HG02973 (cell line): ENCODE measurements around the gene CCDC57.
"Not testable (repeated sequence)": the region's sequence is repeated elsewhere in the genome, so short reads cannot be mapped to it uniquely, and the experiment has no call there.

Source experiments
- ATAC-seq: cut with Tn5 transposase; IDR thresholded peaks from one replicate; pipeline ENCODE4 v1.9.1; 2021; ENCODE audit warnings: moderate library complexity; ENCODE audit not compliant: unreplicated experiment

Gene CCDC57

DNA sequence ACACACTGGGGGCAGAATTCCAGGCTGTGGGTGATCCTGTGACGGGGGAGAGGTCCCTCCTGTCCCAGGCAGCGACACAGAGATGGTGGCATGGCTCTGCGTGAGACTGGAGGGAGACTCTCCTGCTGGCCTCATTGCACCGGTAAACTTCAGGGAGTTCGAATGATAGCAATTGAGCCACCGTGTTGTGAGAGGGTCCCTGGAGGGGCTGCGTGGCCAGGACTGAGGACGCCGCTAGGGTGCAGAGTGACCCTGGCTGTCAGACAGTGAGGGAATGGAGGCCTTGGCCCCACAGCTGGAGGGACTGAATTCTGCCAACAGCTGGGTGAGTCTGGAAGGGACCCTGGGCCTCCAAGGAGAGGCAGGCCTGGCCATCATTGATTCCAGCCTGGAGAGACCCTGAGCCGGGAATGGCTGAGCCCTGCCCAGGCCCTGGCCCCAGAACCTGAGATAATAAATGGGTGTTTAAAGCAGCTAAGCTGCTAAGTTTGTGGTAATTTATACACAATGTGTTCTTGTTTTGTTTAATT lies 32.6 kb downstream of the CCDC57 start:
- no peak for ATAC-seq

DNA sequence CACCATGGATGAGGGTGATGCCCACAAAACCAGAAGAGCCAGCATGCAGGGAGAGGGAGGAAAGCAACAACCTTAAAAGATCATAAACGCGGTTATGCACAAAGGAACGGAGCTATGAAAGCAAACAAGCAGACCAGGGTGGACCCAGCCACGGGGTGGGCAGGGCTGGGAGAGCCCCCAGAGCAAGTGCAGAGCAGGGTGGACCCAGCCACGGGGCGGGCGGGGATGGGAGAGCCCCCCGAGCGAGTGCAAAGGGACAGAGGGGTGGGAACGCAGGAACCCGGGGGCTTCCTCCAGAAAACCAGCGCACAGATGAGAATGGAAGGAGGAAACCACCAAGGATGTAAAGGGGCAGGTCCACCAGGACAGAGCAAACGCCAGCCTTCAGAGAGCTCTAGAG lies 33.2 kb downstream of the CCDC57 start:
- no peak for ATAC-seq

DNA sequence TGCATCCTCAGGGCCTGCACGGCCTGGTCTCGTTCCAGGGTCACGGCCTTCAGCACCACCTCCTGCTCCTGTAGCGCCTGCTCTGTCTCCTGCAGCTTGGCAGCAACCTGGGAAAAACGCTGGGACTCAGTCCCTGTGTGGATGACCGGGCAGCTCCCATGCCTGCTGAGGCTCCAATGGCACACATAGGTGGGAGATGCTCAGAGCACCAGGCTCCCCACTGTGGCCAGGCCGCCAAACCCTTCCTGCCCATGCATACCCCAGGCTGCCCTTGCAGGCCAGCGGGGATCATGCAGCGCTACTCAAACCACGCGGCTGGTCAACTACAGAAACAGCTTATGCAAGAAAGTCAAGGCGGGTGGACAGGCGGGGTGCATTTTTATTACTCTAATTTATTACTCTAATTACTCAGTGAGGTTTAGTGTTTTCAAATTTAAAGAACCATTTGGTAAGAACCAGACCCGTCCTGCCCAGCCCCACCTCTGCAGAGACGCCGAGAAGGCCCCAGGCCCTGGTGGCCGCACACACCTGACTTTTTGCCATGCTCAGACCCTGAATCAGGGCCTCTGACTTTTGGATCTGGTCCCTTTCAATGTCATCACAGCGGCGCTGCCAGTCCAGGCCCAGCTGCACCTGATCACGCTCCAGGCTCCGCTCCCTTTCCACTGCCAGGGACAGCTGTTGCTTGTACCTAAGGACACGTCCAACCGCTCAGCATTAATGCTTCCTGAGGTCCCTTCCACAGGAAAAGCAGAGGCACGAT lies 34.0 kb downstream of the CCDC57 start:
- no peak for ATAC-seq

DNA sequence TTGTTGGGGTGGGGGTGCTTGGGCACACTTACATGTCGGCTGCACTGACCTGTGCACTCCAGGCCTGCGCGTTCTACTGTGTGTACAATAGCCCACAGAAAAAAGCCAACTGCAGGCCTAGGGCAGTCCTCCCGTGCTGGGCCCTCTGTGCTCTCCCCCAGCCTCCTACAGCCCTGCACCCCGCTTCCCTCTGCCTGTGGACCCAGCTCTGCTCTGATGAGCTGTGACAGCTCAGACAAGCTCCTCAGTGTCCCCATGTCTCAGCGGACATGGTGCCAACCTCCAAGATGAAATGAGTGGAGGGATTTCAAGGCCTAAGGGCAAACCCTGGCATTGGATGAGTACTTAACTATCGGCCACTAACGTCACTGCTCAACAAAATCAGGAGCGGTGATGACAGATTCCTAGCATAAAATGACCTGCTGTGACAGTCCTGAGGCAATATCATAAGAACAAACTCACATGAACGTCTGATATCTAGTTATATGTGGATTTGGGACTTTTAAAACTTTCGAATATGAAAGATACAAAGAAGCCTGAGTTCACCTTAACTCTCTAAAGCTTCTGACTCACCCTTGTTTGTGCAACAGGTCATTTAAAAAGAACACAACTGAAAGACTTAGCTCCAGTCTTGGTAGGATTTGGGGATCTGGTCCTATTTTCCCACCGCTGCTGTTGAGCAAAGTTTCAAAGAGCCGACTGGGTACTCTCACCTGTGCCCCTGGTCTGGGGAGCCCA lies 34.7 kb downstream of the CCDC57 start:
- ATAC-seq, result no peak

DNA sequence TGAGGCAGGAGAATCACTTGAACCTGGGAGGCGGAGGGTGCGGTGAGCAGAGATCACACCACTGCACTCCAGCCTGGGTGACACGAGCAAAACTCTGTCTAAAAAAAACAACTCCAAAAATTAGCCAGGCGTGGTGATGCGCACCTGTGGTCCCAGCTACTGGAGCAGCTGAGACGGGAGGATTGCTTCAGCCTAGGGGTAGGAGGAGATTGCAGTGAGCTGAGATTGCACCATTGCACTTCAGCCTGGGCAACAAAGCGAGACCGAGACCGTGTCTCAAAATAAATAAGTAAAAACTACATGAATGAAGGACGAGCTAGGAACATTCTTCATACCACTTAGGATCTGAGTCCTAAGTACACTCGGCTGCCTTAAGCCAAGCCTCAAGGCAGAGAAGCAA lies 35.4 kb downstream of the CCDC57 start:
- no peak for ATAC-seq

DNA sequence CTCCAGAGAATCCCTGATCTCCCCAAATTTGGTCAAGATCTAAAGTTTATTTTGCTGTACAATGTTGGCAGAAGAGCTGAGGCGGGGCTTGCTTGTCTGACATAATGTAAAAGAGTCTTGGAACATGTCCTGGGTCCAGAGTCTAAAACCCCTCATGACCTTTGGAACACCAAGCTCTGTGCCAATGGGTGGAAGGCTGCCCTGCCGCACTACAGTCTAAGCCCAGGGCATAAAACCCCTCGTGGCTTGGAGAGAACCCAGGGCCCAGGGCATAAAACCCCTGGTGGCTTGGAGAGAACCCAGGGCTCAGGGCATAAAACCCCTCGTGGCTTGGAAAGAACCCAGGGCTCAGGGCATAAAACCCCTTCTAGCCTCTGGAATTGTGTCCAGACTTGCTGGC lies 36.7 kb downstream of the CCDC57 start:
- ATAC-seq, result no peak

DNA sequence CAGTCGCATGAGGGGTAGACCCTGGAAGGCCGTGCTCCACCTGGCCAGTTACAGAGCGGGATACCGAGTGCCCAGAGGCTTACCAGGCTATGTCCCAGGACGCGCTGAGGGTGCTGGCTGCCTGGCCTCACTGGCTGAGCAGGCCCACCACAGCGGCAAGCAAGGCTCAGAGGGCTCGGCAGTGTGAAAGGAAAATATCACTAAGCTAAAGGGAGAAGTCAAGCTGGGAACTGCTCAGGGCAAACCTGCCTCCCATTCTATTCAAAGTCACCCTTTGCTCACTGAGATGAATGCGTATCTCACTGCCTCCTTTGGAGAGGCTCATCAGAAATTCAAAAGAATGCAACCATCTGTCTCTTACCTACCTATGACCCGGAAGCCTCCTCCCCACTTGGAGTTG lies 37.4 kb downstream of the CCDC57 start:
- ATAC-seq, result no peak

DNA sequence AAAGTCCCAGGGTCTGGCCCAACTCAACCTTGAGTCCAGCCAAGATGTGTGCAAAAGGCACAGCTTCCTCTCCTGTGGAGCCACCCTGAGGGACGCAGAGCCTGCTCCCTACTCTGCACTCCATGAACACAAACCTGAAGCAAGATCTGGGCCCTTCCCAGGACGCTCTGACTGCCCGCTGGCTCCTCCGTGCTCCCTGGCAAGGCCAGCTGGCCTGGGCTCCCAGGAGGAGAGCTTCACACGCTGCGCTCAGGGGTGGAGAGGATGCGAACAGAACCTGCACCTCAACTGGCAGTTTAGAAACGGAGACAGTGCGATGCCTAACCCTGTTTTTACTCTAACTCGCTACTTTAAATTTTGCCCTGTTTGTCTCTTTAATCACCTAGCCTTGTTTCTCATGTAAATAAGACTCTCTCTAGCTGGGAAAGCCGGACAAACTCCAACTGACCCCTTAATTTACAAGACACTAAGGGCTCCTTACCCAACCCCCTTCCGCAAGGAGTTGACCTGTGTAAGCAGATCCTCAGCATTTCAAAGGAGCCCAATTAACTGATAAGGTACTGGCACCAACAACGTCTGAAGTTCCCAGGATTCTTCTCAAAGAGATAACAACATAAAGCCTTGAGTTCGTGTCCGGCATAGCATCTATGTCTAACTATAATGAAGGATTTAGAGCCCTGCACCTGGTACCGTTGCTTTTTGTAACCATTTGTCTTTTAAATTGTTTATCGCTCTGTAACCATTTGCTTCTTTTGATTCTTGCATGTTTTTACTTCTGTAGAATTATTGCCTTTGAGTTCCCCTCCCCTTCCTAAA lies 38.4 kb downstream of the CCDC57 start:
- not testable (repeated sequence) for ATAC-seq

DNA sequence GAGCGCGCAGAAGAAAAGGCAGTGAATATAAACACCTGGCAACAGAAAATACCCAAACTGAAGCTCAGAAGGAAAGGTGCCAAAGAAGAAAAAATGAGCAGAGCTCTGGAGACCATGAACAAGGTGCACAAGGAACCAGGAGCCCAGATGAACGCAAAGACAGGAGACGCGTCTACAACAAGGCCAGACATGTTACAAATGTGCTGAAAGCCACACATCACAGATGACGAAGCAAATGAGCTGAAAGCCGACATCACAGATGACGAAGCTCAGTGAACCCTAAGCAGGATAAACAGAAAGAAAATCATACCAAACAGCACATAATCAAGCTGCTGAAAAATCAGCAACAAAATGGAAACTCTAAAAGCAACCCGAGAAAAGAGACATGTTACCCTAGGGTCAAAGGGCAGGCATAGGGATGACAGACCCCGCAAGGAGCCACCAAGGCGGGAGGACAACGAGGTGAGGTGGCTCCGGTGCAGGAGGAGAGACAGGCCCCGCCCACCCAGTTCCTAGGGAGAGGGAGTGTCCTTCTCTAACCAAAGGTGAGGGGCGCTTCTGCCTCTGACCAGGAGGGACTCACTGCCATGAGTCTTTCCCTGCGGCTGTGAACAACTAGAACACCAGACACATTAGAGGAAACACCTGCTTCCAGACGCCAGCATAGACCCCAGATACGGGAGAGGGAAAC lies 39.1 kb downstream of the CCDC57 start:
- ATAC-seq, result no peak

DNA sequence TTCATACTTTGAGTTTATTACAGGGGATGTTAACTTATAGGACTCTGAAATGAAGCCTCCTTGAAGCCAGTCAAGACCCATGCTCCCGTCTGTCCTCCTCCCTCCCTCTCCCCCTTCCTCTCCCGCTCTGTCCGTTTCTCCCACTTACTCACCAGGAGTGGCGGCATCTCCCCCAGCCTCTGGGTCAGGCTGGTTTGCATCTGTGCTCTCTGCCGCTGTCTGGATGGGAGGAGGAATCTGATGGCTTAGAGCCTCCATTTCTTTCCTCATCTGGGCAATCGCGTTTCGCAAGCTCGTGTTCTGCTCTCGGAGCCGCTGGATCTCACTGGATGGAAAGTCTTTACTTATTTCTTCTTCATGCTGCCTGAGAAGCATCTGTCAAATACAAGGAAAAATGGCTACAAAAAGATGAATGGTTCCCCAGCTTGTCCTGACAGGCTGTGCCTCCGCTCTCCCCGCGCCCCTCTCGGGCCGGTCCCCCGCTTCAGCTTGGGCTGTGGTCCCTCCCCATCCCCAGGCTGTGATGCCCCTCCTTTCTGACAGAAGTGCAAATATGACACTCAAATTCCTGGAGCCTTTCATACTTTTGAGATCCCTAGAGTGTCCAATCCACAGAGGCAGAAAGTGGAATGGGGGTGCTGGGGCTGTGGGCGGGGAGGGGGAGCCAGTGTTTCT lies 40.0 kb downstream of the CCDC57 start:
- ATAC-seq, result no peak

DNA sequence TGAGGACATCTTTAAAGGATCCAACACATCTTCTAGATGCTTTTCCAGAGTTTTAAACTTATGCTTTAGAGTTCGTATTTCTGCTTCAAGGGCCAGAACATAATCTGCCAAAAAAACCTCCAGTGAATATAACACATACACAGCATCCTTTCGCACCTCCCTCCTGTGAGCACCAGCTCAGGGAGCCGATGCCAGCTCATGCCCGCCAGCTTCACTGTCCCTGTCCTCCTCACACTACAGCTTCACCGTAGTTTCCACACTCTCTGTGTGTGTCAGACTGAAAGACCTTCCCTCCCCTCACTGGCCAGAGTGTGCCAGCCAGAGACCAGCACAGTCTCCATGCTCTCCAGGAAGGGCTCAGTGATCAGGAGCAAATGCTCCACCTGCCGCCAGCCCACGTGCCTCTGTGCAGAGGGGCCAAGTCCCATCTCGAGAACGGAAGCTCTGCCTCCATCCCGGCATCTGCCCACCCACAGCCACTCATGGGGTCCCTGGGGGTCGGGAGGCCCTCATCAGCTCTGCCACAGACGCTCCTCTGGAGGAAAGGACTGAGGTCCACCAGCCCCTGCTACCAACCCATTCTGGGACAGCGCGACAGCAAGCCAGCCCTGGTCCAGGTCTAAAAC lies 40.8 kb downstream of the CCDC57 start:
- no peak for ATAC-seq

DNA sequence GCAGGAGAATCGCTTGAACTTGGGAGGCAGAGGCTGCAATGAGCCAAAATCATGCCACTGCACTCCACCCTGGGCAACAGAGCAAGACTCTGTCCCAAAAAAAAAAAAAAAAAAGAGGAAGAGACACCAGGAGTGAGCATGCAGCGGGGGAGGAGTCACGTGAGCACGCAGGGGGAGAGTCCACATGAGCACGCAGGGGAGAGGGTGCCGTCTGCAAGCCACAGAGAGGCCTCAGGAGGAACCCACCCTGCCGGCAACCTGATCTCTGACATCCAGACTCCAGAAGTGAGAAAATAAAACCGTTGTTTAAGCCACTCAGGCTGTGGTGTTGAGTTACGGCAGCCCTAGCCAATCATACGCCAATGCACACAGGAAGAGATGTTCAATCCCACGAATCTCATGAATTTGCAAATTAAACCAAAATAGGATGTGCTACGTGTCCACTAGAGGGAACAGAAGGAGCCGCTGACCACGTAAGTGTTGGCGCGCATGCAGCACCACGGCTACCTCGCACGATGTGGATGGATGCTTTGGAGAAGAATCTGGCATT lies 42.2 kb downstream of the CCDC57 start:
- no peak for ATAC-seq

DNA sequence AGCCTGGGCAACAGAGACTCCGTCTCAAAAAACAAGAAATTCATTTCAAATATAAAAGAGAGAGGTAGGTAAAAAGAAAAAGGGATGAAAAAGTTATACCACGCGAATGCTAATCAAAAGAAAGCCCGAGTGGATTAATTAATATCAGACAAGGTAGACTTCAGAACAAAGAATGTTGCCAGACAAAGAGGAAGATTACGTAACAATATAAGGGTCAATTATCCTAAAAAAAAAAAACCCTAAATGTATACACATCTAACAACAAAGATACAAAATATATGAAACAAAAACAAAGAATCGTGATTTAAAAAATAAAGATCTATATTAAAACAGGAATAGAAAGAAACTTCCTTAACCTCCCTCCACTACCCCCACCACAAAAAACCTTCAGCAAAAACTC lies 44.1 kb downstream of the CCDC57 start:
- no peak for ATAC-seq

DNA sequence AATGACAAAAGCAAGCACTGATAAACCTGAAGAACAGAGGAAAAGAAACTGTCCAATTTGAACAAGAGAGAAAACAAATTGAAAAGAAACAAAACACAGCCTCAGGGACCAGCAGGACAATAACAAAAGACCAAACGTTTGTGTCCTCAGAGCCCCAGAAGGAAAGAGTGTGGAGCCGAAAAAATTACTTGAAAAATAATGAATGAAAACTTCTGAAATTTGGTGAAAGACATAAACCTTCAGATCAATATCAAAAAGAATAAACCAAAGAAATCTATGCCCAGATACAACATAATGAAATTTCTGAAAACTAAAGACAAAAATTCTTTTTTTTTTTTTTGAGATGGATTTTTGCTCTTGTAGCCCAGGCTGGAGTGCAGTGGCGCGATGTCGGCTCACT lies 45.6 kb downstream of the CCDC57 start:
- ATAC-seq, result no peak

DNA sequence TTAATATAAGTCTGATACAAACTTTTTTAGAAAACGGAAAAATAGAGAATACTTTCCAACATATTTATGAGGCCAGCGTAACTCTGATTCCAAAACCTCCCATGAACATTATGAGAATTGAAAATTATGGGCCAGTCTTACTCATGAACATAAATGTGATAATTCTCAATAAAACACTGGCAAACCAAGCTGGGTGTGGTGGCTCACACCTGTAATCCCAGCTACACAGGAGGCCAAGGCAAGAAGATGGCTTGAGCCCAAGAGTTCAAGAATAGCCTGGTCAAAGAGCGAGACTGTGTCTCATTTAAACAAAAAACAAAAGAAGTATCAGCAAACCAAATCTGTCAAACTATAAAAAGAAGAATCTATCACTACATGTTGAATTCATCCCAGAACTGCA lies 47.8 kb downstream of the CCDC57 start:
- ATAC-seq, result no peak

DNA sequence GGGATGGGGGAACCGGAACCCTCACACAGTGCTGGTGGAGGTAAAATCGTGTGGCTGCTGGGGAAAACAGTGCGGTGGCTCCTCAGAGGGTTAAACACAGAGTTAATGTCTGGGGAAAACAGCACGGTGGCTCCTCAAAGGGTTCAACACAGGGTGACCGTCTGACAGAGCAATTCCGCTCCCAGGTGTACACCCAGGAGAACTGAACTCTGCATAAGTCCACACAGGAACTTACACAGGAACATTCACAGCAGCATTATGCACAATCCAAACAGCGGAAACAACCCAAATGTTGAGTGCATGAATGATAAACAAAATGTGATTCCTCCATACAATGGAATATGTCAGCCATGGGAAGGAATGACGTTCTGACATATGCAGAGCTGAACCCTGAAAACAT lies 51.4 kb downstream of the CCDC57 start:
- ATAC-seq, result no peak

DNA sequence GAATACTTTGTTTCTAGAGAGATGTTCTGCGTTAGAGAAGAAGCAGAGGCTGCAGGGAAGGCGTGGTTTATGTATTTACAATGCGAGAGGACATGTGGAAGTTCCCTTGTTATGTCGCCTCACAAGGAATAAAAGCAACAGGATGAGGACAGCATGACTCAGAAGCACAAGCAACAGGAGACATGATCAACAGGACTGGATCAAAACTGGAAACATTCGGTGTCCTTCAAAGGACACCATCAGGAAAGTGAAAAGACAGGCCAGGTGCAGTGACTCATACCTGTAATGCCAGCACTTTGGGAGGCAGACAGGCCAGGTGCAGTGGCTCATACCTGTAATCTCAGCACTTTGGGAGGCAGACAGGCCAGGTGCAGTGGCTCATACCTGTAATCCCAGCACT lies 52.6 kb downstream of the CCDC57 start:
- ATAC-seq, result no peak

DNA sequence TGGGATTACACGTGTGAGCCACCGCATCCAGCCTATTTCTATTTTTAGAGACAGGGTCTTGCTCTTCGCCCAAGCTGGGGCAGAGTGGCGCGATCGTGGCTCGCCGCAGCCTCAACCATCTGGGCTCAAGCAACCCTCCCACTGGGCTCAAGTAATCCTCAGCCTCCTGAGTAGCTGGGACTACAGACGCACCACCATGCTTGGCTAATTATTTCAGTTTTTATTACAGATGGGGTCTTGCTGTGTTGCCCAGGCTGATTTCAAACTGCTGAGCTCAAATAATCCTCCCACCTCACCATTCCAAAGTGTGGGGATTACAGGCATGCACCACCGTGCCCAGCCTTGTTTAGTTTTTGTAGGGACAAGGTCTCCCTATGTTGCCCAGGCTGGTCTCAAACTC lies 53.8 kb downstream of the CCDC57 start:
- no peak for ATAC-seq
